Tibial nerve (tissue), 4 donors: ENCODE measurements around the gene SH3D21. TPM values are rescaled to one million over a fixed set of nuclear protein-coding genes. Genes with fewer than 3 reads are reported as not detected.

Experiments
- DNase-seq, 2 donors: peaks; one replicate each; pipeline ENCODE4 v3.0.0-alpha.2; 2019; ENCODE audit warnings: low spot score in 2 of 2
- H3K27ac ChIP-seq, 4 donors: fragments of 200-600 bp; sonication (generic) in 3 of 4; one replicate each; pipeline ENCODE4 v1.5.1; 2017 to 2019; ENCODE audit warnings: mild to moderate bottlenecking in 1 of 4
- H3K27me3 ChIP-seq, 2 donors: fragments of 200-600 bp; sonication (generic) in 1 of 2; one replicate each; pipeline versions ENCODE4 v1.5.1 to v1.6.0; 2017 to 2019
- H3K36me3 ChIP-seq, 3 donors: fragments of 200-600 bp; sonication (generic); one replicate each; pipeline ENCODE4 v1.5.1; 2018 to 2019
- H3K4me1 ChIP-seq, 4 donors: fragments of 200-600 bp; sonication (generic) in 3 of 4; one replicate each; pipeline ENCODE4 v1.5.1; 2017 to 2019
- H3K4me3 ChIP-seq, 4 donors: fragments of 200-600 bp; sonication (generic) in 3 of 4; one replicate each; pipeline ENCODE4 v1.5.1; 2017 to 2019; ENCODE audit warnings: mild to moderate bottlenecking in 1 of 4, moderate library complexity in 1 of 4
- H3K9me3 ChIP-seq, 4 donors: fragments of 200-600 bp; sonication (generic) in 3 of 4; one replicate each; pipeline ENCODE4 v1.5.1; 2017 to 2019
- EP300 ChIP-seq, 2 donors: sonication (generic); formaldehyde crosslinking; IDR thresholded peaks; one replicate each; pipeline ENCODE4 v1.6.1; 2017; ENCODE audit warnings: antibody characterized with exemption in 2 of 2, mild to moderate bottlenecking in 1 of 2
- POLR2A ChIP-seq, 2 donors: fragments of 450-650 bp; IDR thresholded peaks; one replicate each; pipeline ENCODE4 v1.6.1; 2017; ENCODE audit warnings: antibody characterized with exemption in 2 of 2, mild to moderate bottlenecking in 2 of 2, moderate library complexity in 2 of 2
- WGBS, 2 donors: methylation state at CpG; one replicate each; pipeline ENCODE4 v1.1.5; 2018; 5-methylcytosine and 5-hydroxymethylcytosine counted together
- total RNA-seq, 4 donors: library from RNA; depleted of rRNA; stranded (reverse); fragments of >200 nt; gene quantifications; one replicate each; pipeline ENCODE4 v1.1.0, GENCODE V29; 2016
- TF ChIP-seq, protein P1 (sequence below), 5 experiments: fragments of 200-600 bp in 3 of 5; fragments of 450-650 bp in 2 of 5; sonication (generic) in 3 of 5; IDR thresholded peaks; one replicate each; pipeline ENCODE4 v1.5.1; 2016 to 2019; ENCODE audit warnings: antibody characterized with exemption in 5 of 5, mild to moderate bottlenecking in 3 of 5, moderate library complexity in 2 of 5

The SH3D21 gene
- total RNA-seq, 4 donors from 2014 or later = 1.5 to 4.1 (median 2.4) TPM

DNA sequence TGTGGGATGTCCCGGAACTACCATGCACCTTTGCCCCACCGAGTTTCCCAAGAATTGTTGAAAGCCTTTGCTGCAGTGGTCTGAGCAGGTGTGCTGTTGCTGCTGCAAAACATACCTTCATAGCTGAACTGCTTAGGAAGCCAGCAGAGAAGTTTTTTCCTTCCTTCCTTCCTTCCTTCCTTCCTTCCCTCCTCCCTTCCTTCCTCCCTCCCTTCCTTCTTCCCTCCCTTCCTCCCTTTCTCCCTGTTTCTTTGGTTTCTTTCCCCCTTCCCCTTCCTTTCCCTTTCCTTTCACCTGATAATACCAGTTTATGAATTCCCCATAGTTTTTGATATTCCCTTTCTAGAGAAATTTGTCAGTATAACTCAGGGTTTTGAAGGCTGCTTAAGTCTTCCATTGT lies 10.8 kb upstream of the SH3D21 start:
- WGBS, 2 donors = 84 to 89% methylated on average over 2 of the region's 2 CpGs
- Histone ChIP-seq H3K4me1 (peaks cover 0 to 20% (median 0%) of the 10 kb centered on the region in 4 donors), H3K9me3 (no peaks in the 10 kb centered on the region), H3K27me3 (no peaks in the 10 kb centered on the region), H3K4me3 (no peak overlapping the region), H3K27ac (no peak overlapping the region), H3K36me3 (peaks cover 3 to 93% (median 28%) of the 10 kb centered on the region in 3 donors)
- DNase-seq = no peak
- TF ChIP-seq, protein P1, sequence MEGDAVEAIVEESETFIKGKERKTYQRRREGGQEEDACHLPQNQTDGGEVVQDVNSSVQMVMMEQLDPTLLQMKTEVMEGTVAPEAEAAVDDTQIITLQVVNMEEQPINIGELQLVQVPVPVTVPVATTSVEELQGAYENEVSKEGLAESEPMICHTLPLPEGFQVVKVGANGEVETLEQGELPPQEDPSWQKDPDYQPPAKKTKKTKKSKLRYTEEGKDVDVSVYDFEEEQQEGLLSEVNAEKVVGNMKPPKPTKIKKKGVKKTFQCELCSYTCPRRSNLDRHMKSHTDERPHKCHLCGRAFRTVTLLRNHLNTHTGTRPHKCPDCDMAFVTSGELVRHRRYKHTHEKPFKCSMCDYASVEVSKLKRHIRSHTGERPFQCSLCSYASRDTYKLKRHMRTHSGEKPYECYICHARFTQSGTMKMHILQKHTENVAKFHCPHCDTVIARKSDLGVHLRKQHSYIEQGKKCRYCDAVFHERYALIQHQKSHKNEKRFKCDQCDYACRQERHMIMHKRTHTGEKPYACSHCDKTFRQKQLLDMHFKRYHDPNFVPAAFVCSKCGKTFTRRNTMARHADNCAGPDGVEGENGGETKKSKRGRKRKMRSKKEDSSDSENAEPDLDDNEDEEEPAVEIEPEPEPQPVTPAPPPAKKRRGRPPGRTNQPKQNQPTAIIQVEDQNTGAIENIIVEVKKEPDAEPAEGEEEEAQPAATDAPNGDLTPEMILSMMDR (IDR thresholded peaks at IDR 0.05) = no peak
- TF ChIP-seq POLR2A (IDR thresholded peaks at IDR 0.05) (no peak), EP300 (IDR thresholded peaks at IDR 0.05) (no peak)

DNA sequence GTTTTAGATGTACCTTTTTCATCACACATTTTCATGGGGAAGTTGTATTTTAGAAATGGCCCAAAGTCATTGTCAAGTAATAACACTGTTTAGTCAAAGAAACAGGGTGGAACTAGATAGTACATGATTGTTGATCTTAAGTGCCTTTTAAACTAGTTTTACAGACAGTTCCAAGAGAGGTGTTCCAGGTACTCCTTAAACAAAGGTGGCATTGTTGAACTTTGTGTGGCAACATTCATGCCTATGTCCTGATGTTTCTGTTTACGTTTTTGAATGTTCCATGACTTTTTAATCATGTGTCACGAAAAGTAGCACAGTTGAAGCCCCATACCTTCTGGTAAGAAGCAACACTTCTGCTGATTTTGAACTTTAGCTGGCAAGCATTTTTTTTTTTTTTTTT lies 9.1 kb upstream of the SH3D21 start:
- Histone ChIP-seq H3K27ac (no peak overlapping the region), H3K27me3 (no peaks in the 10 kb centered on the region), H3K36me3 (peaks cover 10 to 95% (median 25%) of the 10 kb centered on the region in 3 donors), H3K4me3 (no peak overlapping the region), H3K4me1 (peaks cover 0 to 16% (median 0%) of the 10 kb centered on the region in 4 donors), H3K9me3 (no peaks in the 10 kb centered on the region)
- DNase-seq = no peak
- WGBS, 2 donors = 85 to 87% methylated on average over 2 of the region's 2 CpGs
- no peak for TF ChIP-seq POLR2A (IDR thresholded peaks at IDR 0.05)
- TF ChIP-seq, protein P1 (IDR thresholded peaks at IDR 0.05) = no peak
- no peak for TF ChIP-seq EP300 (IDR thresholded peaks at IDR 0.05)

DNA sequence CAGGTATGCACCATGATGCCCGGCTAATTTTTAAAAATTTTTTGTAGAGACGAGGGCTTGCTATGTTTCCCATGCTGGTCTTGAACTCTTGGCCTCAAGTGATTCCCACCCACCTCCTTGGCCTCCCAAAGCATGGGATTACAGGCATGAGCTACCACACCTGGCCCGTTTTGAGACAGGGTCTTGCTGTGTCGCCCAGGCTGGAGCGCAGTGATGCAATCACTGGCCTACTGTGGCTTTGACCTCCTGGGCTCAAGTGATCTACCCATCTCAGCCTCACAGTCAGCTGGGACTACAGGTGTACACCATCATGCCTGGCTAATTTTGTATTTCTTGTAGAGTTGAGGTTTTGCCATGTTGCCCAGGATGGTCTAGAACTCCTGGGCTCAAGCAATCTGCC lies 7.5 kb upstream of the SH3D21 start:
- Histone ChIP-seq H3K36me3 (peaks cover 10 to 97% (median 24%) of the 10 kb centered on the region in 3 donors), H3K27ac (peak overlapping the region in 1 of 4 donors; percentile 24)

DNA sequence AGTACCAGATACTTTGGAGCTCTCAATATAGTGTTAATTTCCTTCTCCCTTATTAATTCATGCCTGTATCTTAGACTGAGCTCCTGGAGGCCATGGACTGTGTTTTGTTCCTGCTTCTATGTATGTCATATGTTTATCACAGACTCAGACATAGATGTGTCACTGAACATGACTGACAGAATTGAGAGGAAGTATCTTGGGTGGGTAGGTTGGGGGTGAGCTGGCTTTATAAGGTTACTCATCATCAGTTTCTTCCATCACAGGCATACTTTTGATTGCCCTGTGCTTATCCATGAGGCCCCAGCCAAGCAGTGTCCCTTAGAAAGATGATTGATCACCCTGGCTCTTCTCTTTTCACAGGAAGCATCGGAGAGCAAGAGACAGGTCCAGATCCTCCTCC lies 5.6 kb upstream of the SH3D21 start:
- TF ChIP-seq POLR2A (IDR thresholded peaks at IDR 0.05) (no peak), EP300 (IDR thresholded peaks at IDR 0.05) (no peak)
- TF ChIP-seq, protein P1 (IDR thresholded peaks at IDR 0.05) = no peak
- H3K27me3 ChIP-seq = no peaks in the 10 kb centered on the region
- H3K27ac ChIP-seq = peak overlapping the region in 3 of 4 donors; percentile 8 to 40 (median 17)
- no peaks in the 10 kb centered on the region for H3K9me3 ChIP-seq
- 86 to 92% methylated on average over 1 of the region's 1 CpG for WGBS, 2 donors
- no peak overlapping the region for H3K4me3 ChIP-seq
- peaks cover 10 to 87% (median 13%) of the 10 kb centered on the region in 3 donors for H3K36me3 ChIP-seq
- H3K4me1 ChIP-seq = peaks cover 0 to 18% (median under 1%) of the 10 kb centered on the region in 4 donors
- no peak for DNase-seq

More for the DNA sequence above, 7.5 kb upstream of the SH3D21 start:
- WGBS, 2 donors = 91% methylated on average over 5 of the region's 5 CpGs
- Histone ChIP-seq H3K27me3 (no peaks in the 10 kb centered on the region), H3K4me3 (no peak overlapping the region), H3K9me3 (no peaks in the 10 kb centered on the region), H3K4me1 (peaks cover 0 to 16% (median 0%) of the 10 kb centered on the region in 4 donors)
- no peak for DNase-seq
- TF ChIP-seq POLR2A (IDR thresholded peaks at IDR 0.05) (no peak), EP300 (IDR thresholded peaks at IDR 0.05) (no peak)
- TF ChIP-seq, protein P1 (IDR thresholded peaks at IDR 0.05) = no peak

DNA sequence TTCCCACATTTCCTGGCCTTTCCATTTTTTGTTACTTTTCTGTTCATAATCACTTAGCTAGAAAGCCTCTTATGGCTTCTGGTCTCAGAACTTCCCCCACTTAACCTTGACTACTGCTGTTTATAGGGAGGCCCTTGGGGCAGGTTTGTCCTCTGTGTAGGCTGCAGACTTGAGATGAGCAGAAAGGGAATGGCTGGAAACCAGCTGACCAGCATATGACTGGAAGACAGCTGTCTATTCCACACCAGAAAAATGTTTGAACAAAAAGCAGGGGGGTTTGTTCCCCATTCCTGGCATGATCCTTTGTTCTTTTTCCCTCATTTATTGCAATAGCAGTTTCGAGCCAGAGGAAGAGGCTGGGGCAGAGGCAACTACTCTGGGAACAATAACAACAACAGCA lies 4.9 kb upstream of the SH3D21 start:
- no peak for DNase-seq
- 71 to 76% methylated on average over 1 of the region's 1 CpG for WGBS, 2 donors
- H3K9me3 ChIP-seq = no peaks in the 10 kb centered on the region
- H3K27me3 ChIP-seq = no peaks in the 10 kb centered on the region
- H3K4me1 ChIP-seq = peaks cover 0 to 25% (median 7%) of the 10 kb centered on the region in 4 donors
- H3K36me3 ChIP-seq = peaks cover 10 to 81% (median 13%) of the 10 kb centered on the region in 3 donors
- H3K27ac ChIP-seq = peak overlapping the region in 1 of 4 donors; percentile 40
- no peak overlapping the region for H3K4me3 ChIP-seq
- TF ChIP-seq EP300 (IDR thresholded peaks at IDR 0.05) (no peak), POLR2A (IDR thresholded peaks at IDR 0.05) (no peak)
- TF ChIP-seq, protein P1 (IDR thresholded peaks at IDR 0.05) = no peak
